Iris pigment epithelial cell (primary cell): ENCODE results near the gene CD160.
"Not testable (repeated sequence)": the region's sequence is repeated elsewhere in the genome, so short reads cannot be mapped to it uniquely, and the experiment has no call there.

ENCODE experiments used
- DNase-seq: peaks from one replicate; pipeline ENCODE4 v3.0.0-alpha.2; 2011; ENCODE audit warnings: low read depth

The CD160 gene

DNA sequence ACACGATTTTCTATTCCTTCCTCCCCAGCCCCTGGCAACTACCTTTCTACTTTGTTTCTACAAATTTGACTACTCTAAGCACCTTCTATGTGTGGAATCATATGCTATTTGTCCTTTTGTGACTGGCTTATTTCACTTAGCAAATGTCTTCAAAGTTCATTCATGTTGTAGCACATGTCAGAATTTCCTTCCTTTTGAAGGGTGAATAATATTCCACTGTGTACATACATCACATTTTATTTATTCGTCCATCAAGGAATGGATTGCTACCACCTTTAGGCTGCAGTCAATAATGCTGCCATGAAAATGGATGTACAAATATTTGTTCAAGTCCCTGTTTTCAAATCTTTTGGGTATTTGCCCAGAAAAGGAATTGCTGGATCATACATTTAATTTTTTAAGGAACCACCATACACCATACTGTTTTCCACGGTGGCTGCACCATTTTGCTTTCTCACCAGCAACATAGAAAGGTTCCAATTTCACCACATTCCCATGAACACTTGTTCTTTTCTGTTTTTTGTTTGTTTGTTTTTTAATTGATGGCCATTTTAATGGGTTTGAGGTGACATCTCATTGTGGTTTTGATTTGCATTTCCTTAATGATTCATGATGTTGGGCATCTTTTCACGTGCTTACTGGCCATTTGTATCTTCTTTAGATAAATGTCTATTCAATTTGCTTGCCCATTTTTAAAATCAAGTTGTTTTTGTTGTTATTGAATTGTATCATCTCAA is 8.8 kb upstream of the CD160 start:
- DNase-seq, result no peak

DNA sequence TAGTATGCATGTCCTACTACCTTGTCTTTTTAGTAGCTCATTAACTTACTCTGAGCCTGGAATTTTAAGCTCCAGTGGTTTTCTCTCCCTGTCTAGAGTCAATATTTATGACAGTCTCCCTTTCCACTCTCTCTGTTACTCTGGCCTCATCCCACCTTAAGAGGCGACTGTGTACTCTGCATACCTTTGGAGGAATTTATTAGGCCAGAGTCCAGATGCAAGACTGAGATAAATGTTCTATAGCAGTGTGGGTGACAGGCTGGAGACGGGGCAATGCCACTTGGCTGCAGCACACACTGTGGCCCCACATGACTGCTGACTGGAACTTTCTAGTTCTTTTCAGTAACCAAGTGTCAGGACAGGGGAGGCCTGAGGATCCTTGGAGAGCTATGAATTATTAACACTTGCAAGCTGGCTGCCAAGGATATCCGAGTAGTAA is 8.1 kb upstream of the CD160 start:
- no peak for DNase-seq

DNA sequence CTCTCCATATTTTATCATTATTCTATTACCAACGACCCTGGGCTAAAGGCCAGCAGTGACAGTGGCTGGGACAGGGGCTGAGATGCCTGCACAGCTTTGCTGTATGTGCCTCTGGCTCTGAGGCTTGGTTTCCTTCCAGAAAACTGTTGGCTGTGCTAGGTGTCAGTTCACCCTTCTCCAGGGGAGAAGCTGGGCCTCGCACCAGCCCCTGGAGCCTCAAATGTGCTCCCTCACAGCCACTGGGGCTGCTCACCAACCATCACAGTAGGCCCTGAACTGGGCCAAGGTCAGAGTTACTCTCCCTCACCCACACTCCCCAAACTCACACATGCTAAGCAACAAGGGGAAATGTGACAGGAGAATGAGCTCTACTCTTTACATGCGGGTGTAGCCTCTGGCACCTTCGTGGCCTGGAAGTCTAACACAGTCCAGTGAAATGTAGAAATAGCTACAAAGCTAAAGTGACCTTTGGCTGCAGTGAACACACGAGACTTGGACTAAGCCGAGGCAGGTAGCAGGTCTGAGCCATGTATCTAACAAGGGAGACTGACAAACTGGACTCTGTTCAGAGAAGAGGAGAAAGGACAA is 4.7 kb upstream of the CD160 start:
- no peak for DNase-seq

DNA sequence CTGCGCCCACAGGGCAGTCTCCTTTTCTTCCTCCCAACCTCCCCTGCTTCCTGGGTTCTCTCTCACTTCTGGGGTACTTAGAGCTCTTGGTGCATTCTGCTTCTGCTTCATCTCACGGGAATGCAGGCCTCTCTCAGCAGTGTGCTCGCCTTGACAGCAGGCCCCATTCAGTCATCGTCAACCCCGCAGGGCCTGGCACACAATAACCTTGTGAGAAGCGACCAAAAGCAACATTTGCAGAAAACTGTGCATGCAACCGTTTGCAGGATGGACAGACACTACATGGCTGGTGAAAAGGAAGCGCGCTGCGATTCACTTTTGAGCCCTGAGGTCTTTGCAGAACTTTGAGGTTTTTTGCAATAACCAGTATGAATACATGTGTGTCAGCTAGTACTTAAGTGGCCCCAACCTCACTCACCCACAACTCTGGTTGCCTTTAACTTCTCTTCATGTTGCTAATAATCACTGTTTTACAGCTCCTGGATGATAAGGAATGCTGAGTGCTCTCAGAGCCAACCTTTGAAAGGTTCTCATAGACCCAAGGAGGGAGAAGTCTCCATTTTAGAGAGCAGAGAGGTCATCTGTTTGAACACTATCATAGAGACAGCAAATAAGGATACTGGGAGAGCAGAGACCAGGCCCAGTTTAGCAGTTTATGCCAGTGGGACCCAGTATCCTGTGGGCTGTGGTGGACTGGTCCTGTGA is 2.5 kb upstream of the CD160 start:
- no peak for DNase-seq

DNA sequence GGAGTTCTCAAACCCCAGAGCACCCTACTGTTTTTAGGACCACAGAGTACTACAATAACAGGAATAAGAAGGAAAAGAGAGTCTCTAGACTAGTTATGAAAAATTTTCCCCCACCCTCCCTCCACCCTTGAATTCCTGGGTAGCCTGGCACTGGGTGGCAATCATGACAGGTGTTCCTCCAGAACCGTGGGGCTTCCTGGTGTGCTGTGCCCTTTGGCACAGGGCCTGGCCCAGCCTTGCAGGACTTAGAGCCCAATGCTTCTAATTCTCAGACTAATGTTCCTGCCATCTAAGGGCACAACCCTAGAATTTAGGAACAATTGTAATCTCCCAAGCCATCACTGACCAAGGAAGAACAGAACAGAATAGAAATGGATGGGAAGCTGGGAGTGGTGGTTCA is 1.5 kb upstream of the CD160 start:
- DNase-seq, result no peak

DNA sequence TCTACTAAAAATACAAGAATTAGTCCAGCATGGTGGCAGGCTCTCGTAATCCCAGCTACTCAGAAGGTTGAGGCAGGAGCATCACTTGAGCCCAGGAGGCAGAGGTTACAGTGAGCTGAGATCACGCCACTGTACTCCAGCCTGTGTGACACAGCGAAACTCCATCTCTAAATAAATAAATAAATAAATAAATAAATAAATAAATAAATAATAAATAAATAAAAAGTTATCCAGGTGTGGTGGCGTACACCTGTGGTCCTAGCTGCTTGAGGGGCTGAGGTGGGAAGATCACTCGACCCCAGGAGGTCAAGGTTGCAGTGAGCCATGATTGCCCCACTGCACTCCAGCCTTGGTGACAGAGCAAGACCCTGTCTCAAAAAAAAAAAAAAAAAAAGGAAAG is 834 bp upstream of the CD160 start:
- not testable (repeated sequence) for DNase-seq

DNA sequence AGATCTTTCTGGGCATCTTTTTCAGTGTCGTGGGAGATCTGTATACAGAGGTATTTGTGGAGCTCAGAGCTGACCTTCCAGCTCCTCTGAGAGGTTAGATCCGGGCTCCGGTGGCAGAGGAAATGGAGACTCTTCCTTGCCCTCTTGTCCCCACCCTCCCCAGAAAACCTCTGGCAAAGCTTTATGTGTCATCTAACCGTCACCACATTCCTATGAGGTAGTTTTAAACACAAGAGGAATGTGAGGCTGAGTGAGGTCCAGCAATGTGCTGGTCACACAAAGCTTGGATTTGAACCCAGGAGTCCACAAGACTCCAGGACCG is 1.2 kb downstream of the CD160 start:
- peak; percentile 67 for DNase-seq

DNA sequence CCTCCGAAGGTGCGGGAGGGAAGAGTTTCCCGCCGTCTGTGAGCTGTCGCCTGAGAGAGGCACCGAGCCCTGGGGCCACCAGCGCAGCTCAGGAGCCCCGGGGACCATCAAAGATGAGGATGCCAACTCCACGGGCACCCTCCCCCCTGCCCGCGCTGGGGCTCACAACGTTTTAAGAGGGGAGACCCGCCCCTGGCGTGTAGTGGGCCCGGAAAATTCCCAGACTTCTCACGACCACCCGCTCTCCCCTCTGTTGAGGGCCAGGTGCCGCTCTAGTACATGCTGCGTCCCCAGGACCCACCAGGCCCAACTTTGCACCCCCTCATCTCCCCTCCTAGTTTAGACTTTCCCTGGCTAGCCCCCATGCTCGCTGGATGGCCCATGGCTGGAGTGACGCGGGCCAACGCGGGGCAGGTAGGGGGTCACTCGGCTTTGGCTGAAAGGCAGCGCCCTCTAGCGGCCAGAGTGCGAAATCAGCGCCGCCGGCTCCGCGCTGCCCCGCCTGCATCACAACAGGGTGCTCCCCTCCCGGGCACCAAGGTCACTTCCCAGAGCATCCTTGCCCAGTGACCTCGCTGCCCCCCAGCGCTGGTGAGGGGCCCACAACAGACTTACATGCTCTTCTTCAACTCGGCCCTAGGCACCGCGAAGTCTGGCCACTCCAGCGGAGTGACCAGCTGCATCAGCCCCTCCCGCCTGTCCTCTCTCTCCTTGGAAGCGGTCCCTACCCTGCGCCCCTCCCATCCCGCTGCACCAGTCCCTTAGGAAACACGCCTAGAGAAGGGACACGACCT is 1.8 kb downstream of the CD160 start:
- peak; percentile 42 for DNase-seq

DNA sequence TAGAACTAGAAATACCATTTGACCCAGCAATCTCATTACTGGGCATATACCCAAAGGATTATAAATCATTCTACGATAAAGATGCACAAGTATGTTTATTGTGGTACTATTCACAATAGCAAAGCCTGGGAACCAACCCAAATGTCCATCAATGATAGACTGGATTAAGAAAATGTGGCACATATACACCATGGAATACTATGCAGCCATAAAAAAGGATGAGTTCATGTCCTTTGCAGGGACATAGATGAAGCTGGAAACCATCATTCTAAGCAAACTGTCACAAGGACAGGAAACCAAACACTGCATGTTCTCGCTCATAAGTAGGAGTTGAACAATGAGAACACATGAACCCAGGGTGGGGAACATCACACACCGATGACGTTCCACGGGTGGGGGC is 6.9 kb downstream of the CD160 start:
- DNase-seq, result not testable (repeated sequence)

DNA sequence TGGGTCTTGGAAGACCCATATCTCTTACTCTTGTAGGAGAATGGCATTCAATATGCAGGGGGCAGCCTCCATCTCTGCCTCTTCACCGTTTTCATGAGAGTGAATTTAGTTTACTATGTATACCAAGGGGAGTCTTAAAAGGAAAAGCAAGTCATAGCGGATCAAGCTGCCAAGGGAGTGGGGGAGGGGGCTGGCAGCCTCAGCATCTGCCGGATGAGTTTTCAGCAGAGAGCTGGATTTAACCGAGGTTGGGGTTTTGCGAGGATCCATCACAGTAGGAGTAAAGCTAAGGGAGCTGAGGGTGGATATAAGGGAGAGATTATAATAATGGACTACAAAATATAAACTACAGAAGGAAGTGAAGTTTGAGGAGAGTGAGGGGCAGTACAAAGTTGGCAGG is 9.9 kb downstream of the CD160 start:
- peak; percentile 20 for DNase-seq

DNA sequence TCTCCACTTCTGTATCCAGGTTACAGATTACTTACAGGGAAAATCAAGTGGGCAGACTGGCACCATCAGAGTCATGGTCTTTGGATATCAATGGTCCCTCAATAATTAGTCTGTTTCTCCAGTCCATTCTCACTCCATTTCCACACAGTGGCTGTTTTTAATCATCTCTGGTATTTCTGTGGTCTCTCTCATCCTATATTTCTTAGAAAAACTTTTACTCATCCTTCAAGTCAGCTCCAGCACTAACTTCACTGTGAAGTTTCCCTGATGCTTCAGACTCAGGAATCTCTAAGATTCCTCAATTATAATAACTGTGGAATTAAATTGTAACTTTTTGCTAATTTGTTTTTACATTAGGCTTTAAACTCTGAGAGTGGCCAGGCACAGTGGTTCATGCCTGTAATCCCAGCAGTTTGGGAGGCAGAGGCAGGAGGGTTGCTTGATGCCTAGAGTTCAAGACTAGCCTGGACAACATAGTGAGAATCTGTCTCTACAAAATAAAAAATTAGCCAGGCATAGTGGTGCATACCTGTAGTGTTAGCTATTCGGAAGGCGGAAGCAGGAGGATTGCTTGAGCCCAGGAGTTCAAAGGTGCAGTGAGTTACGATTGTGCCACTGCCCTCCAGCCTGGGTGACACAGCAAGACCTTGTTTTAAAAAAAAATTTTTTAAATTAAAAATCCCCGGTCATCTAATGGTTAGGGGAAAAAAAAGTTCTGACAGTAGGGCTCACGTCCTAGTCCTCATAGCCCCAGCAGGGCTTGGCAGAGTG is 10.6 kb downstream of the CD160 start:
- DNase-seq, result no peak

DNA sequence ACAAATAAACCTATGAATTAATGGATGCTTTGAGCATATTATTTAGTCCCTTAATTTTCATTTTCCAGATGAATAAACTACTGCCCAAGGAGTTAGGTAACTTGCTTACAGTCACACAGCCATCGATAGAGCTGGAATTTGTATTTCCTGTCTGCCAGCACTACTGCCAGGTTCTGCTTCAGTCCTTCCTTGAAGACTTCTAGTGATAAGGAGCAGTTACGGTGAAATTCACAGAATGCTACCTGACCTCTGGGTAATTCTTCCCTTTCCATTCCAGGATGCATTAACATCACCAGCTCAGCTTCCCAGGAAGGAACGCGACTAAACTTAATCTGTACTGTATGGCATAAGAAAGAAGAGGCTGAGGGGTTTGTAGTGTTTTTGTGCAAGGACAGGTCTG is 11.2 kb downstream of the CD160 start:
- DNase-seq, result no peak

DNA sequence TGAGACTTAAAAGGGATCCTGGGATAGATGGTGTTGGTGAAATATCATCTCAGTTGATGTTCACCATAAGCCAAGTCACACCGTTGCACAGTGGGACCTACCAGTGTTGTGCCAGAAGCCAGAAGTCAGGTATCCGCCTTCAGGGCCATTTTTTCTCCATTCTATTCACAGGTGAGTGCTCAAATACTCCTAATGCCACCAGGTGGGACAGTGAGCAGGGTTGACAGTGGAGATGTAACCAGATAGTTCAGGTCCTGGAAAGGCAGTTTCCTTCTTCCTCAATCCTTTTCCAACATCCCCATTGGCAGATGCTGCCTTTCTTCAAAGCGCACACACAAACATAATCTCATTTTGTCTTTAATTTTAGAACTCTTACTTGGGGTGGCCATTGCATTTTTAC is 11.6 kb downstream of the CD160 start:
- DNase-seq, result no peak

DNA sequence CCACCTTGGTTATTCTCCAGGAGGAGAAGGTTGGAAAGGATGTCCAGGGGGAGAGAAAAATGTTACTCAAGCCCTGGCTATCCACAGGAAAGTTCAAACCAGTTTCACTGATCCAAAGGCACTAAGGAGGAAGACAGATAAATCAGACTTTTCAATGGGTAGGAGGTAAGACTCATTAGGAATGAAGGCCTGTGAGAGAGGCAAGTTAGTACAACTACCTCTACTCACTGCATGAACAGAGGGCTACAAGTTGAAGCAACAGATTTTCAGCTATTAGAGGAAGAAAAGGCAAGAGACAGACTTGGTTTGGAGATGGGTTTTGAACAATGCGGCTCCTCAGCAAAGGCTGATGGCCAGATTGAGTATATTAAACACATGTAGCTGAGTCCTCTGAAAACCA is 16.9 kb downstream of the CD160 start:
- no peak for DNase-seq

DNA sequence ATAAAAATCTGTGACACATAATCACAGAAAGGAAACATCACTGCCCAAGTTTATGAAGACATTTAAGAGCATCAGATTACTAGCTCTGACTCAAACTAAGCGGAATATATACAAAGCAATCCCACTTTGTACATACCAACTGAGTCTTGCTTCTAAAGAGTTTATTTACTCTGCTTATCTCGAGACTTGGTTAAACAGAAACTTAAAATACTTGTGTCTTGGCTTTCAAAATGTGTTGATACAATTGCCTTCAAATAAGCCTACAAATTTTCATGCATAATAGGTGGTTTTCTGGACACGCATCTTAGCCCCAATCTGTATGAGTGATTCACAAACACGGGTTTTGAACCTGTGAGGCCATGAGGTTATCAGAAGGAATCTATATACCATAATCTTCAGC is 21.0 kb downstream of the CD160 start:
- peak; percentile 96 for DNase-seq

DNA sequence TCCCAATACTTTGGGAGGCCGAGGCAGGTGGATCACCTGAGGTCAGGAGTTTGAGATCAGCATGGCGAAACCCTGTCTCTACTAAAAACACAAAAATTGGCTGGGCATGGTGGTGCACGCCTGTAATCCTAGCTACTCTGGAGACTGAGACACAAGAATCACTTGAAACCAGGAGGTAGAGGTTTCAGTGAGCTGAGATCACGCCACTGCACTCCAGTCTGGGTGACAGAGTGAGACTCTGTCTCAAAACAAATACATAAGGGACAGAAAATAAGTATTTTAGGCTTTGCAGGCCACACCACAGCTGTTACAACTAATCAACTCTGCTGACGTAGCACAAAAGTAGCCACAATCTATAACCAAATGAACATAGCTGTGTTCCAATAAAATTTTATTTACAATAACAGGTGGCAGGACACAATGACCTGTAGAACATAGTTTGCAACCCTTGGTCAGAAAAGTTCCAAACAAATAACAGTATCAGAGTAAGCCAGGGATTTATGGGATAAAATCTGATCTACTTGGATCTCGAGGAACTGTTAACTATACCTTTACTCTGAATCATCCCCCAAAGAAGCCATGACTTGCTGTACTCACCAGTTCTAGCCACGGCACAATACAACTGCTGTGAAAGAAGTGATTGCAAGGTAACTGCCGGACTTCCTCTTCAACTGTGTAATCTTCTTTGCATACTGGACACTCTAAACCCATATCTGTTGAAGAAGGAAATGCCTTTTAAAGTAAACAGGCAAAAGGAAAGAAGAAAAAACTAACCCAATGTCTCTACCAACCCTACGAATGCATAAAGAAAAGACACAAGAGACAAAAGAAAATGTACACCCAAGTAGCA is 28.3 kb downstream of the CD160 start:
- no peak for DNase-seq

DNA sequence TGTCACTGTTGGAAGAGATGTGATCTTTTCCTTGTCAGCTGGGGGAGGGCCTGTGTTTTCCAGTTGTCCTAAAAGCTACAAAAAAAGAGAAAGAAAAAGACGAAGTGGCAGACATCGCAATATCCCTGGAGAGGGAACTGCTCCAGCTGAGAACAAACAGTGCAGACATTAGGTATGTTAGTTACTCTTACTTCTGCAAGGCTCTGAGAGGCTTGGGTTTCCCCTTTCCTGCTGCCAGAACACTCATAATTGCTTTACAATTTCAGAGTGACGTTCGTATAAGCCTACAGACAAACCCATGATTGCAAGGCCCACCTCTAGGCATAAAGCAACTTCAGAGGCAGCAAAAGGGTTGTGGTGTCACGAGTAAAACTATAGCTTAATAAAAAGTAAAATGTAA is 31.1 kb downstream of the CD160 start:
- DNase-seq, result peak; percentile 73

DNA sequence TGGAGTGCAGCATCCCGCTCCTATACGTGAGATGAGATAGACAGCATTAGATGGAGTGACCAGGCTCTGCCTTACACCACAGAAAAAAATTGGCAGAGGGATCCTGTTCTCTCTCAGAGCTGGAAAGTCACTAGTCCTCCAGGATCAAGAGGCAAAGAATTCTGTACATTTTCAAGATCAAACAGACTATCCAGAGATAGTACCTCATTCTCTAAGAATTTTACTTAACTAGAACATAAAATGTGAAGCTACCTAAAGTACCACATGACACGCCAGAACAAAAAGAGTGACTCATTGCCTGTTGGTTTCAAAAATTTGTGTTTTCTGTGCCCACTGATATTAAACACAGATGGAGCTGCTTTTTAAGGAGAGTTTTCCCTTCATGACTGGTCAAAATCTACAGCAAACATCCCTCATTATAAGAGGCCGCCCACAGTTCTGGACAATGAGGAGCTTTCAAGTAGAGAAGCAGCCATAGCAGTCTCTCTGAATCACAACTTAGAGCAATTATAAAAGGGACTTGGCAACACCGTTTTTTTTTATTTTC is 32.3 kb downstream of the CD160 start:
- DNase-seq, result peak; percentile 87

DNA sequence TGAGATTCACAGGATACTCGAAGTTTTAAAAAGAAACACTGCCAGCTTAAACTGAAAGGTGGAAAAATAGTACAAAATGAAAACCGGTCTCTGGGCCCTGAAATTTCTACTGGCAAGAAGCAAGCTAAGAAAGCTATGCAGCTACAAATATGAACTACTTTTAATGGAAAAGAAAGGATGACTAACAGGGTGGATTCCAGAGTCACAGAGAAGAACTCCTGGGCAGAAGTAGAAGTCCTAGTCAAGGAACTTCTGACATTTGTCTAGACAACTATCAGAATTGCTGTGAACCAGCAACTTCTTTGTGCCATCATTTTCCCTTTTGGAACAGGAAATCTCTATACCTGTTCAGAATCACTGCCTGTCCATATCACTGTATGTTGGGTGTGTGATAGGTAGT is 38.1 kb downstream of the CD160 start:
- DNase-seq, result peak; percentile 39

DNA sequence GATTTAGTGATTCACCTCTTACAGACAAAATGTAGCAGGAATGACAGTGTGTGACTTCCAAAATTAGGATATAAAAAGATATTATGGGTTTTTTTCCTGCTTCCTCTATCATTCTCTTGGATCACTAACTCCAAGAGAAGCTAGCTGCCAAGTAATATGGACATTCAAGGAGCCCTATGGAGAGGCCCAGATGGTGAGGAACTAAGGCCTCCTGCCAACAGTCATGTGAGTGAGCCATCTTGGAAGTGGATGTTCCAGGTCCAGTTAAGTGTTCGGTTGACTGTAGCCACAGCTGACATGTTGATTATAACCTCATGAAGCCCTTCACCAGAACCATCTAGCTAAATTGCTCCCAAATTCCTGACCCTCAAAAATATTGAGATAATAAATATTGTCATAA is 38.8 kb downstream of the CD160 start:
- DNase-seq, result no peak

DNA sequence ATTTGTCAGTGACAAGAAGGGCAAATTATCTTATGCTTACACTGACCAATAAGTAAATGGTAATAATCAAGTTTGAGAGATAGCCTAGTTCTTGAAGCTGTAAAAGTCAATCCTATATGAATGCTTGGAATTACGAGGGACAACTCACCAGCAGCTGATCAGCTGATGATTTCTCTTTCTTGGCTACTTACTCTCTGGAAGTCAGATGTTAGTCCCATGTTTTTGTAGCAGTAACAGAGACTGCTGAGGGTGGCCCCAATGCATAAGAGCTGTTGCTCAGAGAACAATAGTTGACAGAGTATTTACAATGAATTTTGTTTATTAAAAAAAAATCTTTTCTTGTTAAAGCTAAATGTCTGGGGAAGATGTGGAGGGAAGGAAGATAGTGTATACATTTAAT is 39.3 kb downstream of the CD160 start:
- no peak for DNase-seq
